LNCAP (cell line): ENCODE results near the gene FAM13A.

Experiments
- CTCF ChIP-seq: fragments of 450-650 bp; IDR thresholded peaks from 2 replicates; pipeline ENCODE4 v1.5.1; 2017; ENCODE audit warnings: mild to moderate bottlenecking

Gene FAM13A

GRCh38 chr4:88963817-88964216 is 93.2 kb downstream of the FAM13A start:
- no peak for TF ChIP-seq CTCF

- no peak for TF ChIP-seq CTCF
Observed at GRCh38 chr4:88962396-88962795, 94.6 kb downstream of the FAM13A start.

- no peak for TF ChIP-seq CTCF
Observed at GRCh38 chr4:88960576-88960975, 96.4 kb downstream of the FAM13A start.

- no peak for TF ChIP-seq CTCF
Observed at GRCh38 chr4:88958080-88958479, 98.9 kb downstream of the FAM13A start.

GRCh38 chr4:88957570-88957969 is 99.4 kb downstream of the FAM13A start:
- no peak for TF ChIP-seq CTCF

- TF ChIP-seq CTCF, result no peak
Observed at GRCh38 chr4:88955580-88956380, 101.2 kb downstream of the FAM13A start.

- no peak for TF ChIP-seq CTCF
Observed at GRCh38 chr4:88953400-88953799, 103.6 kb downstream of the FAM13A start.

- no peak for TF ChIP-seq CTCF
Observed at GRCh38 chr4:88952081-88952480, 104.9 kb downstream of the FAM13A start.
